ENCODE results near the gene AQP7.
"Not testable (repeated sequence)": the region's sequence is repeated elsewhere in the genome, so short reads cannot be mapped to it uniquely, and the experiment has no call there.

The AQP7 gene

GRCh38 chr9:33431420-33431819 is 29.1 kb upstream of the AQP7 start:
- DNase-seq: no peak

GRCh38 chr9:33430942-33431341 is 28.6 kb upstream of the AQP7 start:
- DNase-seq: no peak

GRCh38 chr9:33429256-33429985 is 27.1 kb upstream of the AQP7 start:
- DNase-seq: no peak

GRCh38 chr9:33426843-33427293 is 24.5 kb upstream of the AQP7 start:
- no peak for DNase-seq

GRCh38 chr9:33425128-33425533 is 22.8 kb upstream of the AQP7 start:
- no peak for DNase-seq

- DNase-seq: not testable (repeated sequence)
Measured at GRCh38 chr9:33424492-33424891, 22.1 kb upstream of the AQP7 start.

GRCh38 chr9:33424043-33424442 is 21.7 kb upstream of the AQP7 start:
- not testable (repeated sequence) for DNase-seq

GRCh38 chr9:33419708-33420303 is 17.4 kb upstream of the AQP7 start:
- DNase-seq: no peak

- DNase-seq: no peak
Measured at GRCh38 chr9:33418090-33418489, 15.7 kb upstream of the AQP7 start.

GRCh38 chr9:33416996-33417395 is 14.6 kb upstream of the AQP7 start:
- no peak for DNase-seq

GRCh38 chr9:33415501-33416038 is 13.2 kb upstream of the AQP7 start:
- peak; percentile 95 for DNase-seq

- DNase-seq: no peak
Measured at GRCh38 chr9:33414889-33415500, 12.6 kb upstream of the AQP7 start.

GRCh38 chr9:33414268-33414667 is 11.9 kb upstream of the AQP7 start:
- DNase-seq: no peak

GRCh38 chr9:33408087-33408486 is 5.7 kb upstream of the AQP7 start:
- DNase-seq: no peak

- no peak for DNase-seq
Measured at GRCh38 chr9:33407061-33407460, 4.7 kb upstream of the AQP7 start.

GRCh38 chr9:33404788-33405362 is 2.5 kb upstream of the AQP7 start:
- no peak for DNase-seq

- no peak for DNase-seq
Measured at GRCh38 chr9:33403941-33404787, 1.8 kb upstream of the AQP7 start.

GRCh38 chr9:33401809-33402208 is 559 bp downstream of the AQP7 start:
- not testable (repeated sequence) for DNase-seq

- DNase-seq: not testable (repeated sequence)
Measured at GRCh38 chr9:33399047-33399446, 3.3 kb downstream of the AQP7 start.

GRCh38 chr9:33397801-33398200 is 4.6 kb downstream of the AQP7 start:
- not testable (repeated sequence) for DNase-seq

- DNase-seq: not testable (repeated sequence)
Measured at GRCh38 chr9:33395159-33395879, 7.0 kb downstream of the AQP7 start.

GRCh38 chr9:33393986-33394385 is 8.4 kb downstream of the AQP7 start:
- DNase-seq: not testable (repeated sequence)

All from DMS153 (cell line).